Caco-2 (cell line): Measurements from ENCODE around the gene COX6B1. TPM values are rescaled to one million over a fixed set of nuclear protein-coding genes. Genes with fewer than 3 reads are reported as not detected.
A peak's percentile ranks its signal among the peaks of the same experiment; 100 is the strongest.

Source experiments
- BruUV-seq: library from RNA; stranded (reverse); fragments of 400-500 nt; replicated peaks from 2 replicates; lab custom pipeline; 2021; lab: Mats Ljungman, UMichigan
- CTCF ChIA-PET: fragments of 300-600 bp; sonication (Branson Sonifier 250); formaldehyde crosslinking; loops from one replicate; lab custom pipeline; 2022; ENCODE audit warnings: antibody characterized with exemption; lab: Charles Lee
- POLR2A ChIA-PET: fragments of 300-600 bp; sonication (Branson Sonifier 250); formaldehyde crosslinking; loops from one replicate; lab custom pipeline; 2022; ENCODE audit warnings: antibody characterized with exemption; lab: Charles Lee
- DNase-seq, 2 experiments: peaks; one replicate each; pipeline versions ENCODE4 v3.0.0 to v3.0.0-alpha.2; 2020 to 2022
- H3K27me3 ChIP-seq: replicated peaks from 2 replicates; pipeline ENCODE4 v1.6.0; 2011; ENCODE audit warnings: low read length; ENCODE audit not compliant: control insufficient read depth, insufficient read depth
- H3K36me3 ChIP-seq: 2 replicates; pipeline ENCODE4 v1.5.1; 2011; ENCODE audit warnings: low read length; ENCODE audit not compliant: control insufficient read depth, insufficient read depth
- H3K4me1 ChIP-seq: fragments of 250-450 bp; sonication (Bioruptor Pico); 2 replicates; pipeline ENCODE4 v1.5.1; 2020; ENCODE audit warnings: mild to moderate bottlenecking
- H3K4me3 ChIP-seq: 2 replicates; pipeline ENCODE4 v1.5.1; 2011; ENCODE audit warnings: low read depth, mild to moderate bottlenecking, control low read depth, low read length
- H3K9me3 ChIP-seq: fragments of 250-450 bp; sonication (Bioruptor Pico); 2 replicates; pipeline ENCODE4 v1.5.1; 2020; ENCODE audit warnings: mild to moderate bottlenecking, moderate library complexity
- H3K27ac Mint-ChIP-seq: one replicate; pipeline ENCODE4 v1.8.0; 2022; ENCODE audit warnings: mixed read lengths; ENCODE audit not compliant: unreplicated experiment
- H3K27me3 Mint-ChIP-seq: one replicate; pipeline ENCODE4 v1.8.0; 2022; ENCODE audit warnings: mixed read lengths; ENCODE audit not compliant: insufficient read depth, unreplicated experiment
- H3K36me3 Mint-ChIP-seq: one replicate; pipeline ENCODE4 v1.8.0; 2022; ENCODE audit warnings: mild to moderate bottlenecking, mixed read lengths; ENCODE audit not compliant: insufficient read depth, unreplicated experiment
- H3K4me1 Mint-ChIP-seq: one replicate; pipeline ENCODE4 v1.8.0; 2022; ENCODE audit warnings: low read depth, mixed read lengths; ENCODE audit not compliant: unreplicated experiment
- H3K4me3 Mint-ChIP-seq: one replicate; pipeline ENCODE4 v1.8.0; 2022; ENCODE audit warnings: mild to moderate bottlenecking, moderate library complexity, mixed read lengths; ENCODE audit not compliant: unreplicated experiment
- H3K9me3 Mint-ChIP-seq: one replicate; pipeline ENCODE4 v1.8.0; 2022; ENCODE audit warnings: mixed read lengths; ENCODE audit not compliant: unreplicated experiment
- intact Hi-C: fragments of 100-400 bp; cut with micrococcal nuclease; formaldehyde crosslinking; loops from one replicate; pipeline ENCODE4 v1.10.0; 2022; ENCODE audit not compliant: unreplicated experiment
- total RNA-seq: library from RNA; stranded (reverse); gene quantifications from 2 replicates; pipeline ENCODE4 v1.2.3, GENCODE V29; 2022
- TF ChIP-seq, protein P1 (sequence below), 2 experiments: fragments of 200-600 bp in 1 of 2; IDR thresholded peaks; 1 replicate in 1 of 2; 2 replicates in 1 of 2; pipeline versions ENCODE4 v1.5.1 to v1.8.0; 2011 to 2022; ENCODE audit warnings: antibody characterized with exemption in 1 of 2, control low read depth in 1 of 2, inconsistent platforms in 1 of 2, low read depth in 1 of 2, low read length in 1 of 2, mild to moderate bottlenecking in 1 of 2, moderate library complexity in 1 of 2; ENCODE audit not compliant: insufficient read depth in 1 of 2, severe bottlenecking in 1 of 2, unreplicated experiment in 1 of 2

COX6B1 gene
- total RNA-seq, 1 experiment from 2014 or later, result 551 TPM

DNA sequence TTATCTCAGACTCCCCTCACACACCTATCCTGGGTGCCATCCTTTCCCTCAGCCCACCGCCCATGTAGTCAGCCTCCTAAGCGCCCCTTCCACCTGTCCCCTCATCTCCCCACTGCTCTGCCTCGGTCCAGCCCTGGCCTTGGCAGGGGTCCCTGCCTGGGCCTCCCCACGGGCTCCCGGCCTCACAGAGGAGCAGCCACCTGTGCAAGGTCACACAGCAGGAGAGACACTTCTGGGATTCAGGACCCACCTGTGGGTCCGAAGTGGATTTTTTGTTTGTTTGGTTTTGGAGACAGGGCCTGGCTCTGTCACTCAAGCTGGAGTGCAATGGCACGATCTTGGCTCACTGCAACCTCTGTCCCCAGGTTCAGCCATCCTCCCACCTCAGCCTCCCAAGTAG lies 17.5 kb downstream of the COX6B1 start:
- intact Hi-C loops, result no loop called here
- H3K27ac Mint-ChIP-seq, result no peak overlapping the region
- DNase-seq, result no peak
- H3K27me3 Mint-ChIP-seq, result peaks cover 5% of the 10 kb centered on the region
- H3K4me3 Mint-ChIP-seq, result no peak overlapping the region
- BruUV-seq, result no TSS peak
- Histone ChIP-seq H3K9me3 (no peaks in the 10 kb centered on the region), H3K4me1 (peaks cover 3% of the 10 kb centered on the region; the same call in 1 of the 2 replicates), H3K27me3 (no peaks in the 10 kb centered on the region), H3K4me3 (no peak overlapping the region), H3K36me3 (no peaks in the 10 kb centered on the region)
- POLR2A ChIA-PET, result no interaction called here
- TF ChIP-seq, protein P1, sequence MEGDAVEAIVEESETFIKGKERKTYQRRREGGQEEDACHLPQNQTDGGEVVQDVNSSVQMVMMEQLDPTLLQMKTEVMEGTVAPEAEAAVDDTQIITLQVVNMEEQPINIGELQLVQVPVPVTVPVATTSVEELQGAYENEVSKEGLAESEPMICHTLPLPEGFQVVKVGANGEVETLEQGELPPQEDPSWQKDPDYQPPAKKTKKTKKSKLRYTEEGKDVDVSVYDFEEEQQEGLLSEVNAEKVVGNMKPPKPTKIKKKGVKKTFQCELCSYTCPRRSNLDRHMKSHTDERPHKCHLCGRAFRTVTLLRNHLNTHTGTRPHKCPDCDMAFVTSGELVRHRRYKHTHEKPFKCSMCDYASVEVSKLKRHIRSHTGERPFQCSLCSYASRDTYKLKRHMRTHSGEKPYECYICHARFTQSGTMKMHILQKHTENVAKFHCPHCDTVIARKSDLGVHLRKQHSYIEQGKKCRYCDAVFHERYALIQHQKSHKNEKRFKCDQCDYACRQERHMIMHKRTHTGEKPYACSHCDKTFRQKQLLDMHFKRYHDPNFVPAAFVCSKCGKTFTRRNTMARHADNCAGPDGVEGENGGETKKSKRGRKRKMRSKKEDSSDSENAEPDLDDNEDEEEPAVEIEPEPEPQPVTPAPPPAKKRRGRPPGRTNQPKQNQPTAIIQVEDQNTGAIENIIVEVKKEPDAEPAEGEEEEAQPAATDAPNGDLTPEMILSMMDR (IDR thresholded peaks at IDR 0.05; ENCODE audit: insufficient read depth in 1 of 2, low read depth in 1 of 2, low read length in 1 of 2, severe bottlenecking in 1 of 2, unreplicated experiment in 1 of 2), result no peak
- no peaks in the 10 kb centered on the region for H3K9me3 Mint-ChIP-seq
- H3K4me1 Mint-ChIP-seq, result peaks cover 6% of the 10 kb centered on the region
- H3K36me3 Mint-ChIP-seq, result peaks cover 26% of the 10 kb centered on the region
- CTCF ChIA-PET, result interaction anchor here (0.7 kb wide), 1 partner anchor 23 kb away, joined by 3 read pairs; no protein-coding TSS in a partner anchor

DNA sequence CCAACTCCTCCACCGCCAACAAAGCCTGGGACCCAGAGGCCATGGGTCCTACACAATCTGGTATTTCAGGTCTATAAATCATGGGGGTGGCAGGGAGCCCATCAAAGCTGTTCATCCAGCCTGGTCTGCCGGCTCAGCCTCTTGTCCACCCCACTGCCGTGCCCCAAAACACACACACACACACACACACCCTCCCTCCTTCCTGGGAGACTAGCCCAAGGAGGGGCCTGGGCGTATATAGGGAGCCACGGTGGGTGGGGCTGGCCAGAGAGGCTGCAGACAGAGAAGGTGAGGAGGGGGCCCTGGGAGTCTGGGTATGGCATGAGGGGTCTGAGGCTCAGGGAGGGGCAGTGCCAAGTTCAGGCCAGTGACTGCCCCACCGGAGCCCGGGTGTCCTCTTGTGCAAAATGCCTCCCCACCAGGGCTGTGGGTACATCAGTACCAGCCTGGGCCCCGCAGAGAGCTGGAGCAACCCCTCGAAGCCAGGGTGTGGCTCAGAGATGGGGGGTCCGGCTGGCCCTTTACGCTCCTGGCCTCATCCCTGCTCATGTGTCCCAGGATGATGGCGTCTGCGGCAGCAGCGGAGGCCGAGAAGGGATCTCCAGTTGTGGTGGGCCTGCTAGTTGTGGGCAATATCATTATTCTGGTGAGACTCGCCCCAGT lies 18.3 kb downstream of the COX6B1 start, which contains the start of gene UPK1A:
Gene UPK1A (plus strand): TSS at position 267 of the 663 bp plus-strand sequence. CDS start 296 bp downstream, at position 563.
- H3K4me3 Mint-ChIP-seq, result no peak within 1 kb of the TSS
- no TSS peak for BruUV-seq
- Histone ChIP-seq H3K27me3 (no peaks in the 10 kb centered on the region), H3K36me3 (no peaks in the 10 kb centered on the region), H3K4me1 (peaks cover 3% of the 10 kb centered on the region; the same call in 1 of the 2 replicates), H3K9me3 (no peaks in the 10 kb centered on the region), H3K4me3 (no peak within 1 kb of the TSS)
- TF ChIP-seq, protein P1 (IDR thresholded peaks at IDR 0.05; ENCODE audit: insufficient read depth in 1 of 2, low read depth in 1 of 2, low read length in 1 of 2, severe bottlenecking in 1 of 2, unreplicated experiment in 1 of 2), result no peak
- peaks cover 5% of the 10 kb centered on the region for H3K27me3 Mint-ChIP-seq
- H3K9me3 Mint-ChIP-seq, result no peaks in the 10 kb centered on the region
- intact Hi-C loops, result no loop called here
- ChIA-PET POLR2A (no interaction called here), CTCF (no interaction called here)
- H3K4me1 Mint-ChIP-seq, result peaks cover 6% of the 10 kb centered on the region
- H3K27ac Mint-ChIP-seq, result no peak within 1 kb of the TSS
- peak in 1 of 2 experiments; percentile 30 for DNase-seq
- H3K36me3 Mint-ChIP-seq, result peaks cover 19% of the 10 kb centered on the region

DNA sequence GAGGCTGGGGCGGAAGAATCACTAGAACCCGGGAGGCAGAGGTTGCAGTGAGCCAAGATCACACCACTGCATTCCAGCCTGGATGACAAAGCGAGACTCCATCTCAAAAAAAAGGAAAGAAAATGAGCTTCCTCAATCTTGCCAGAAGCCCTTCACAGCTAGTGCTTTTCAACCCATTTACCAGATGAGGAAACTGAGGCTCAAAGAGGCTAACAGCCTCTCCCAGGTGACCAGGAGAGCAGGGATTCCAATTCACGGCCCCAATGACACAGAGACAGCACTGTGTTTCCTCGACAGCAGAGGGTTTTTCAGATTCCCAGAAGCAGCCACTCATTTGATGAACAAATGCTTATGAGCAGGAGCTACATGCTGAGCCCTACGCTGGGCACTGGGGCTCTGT lies 21.4 kb downstream of the COX6B1 start:
- no TSS peak for BruUV-seq
- intact Hi-C loops, result no loop called here
- peaks cover 9% of the 10 kb centered on the region; the same call in 1 of the 2 replicates for H3K4me1 ChIP-seq
- H3K27me3 Mint-ChIP-seq, result peaks cover 5% of the 10 kb centered on the region
- no peak overlapping the region for H3K4me3 ChIP-seq
- H3K36me3 Mint-ChIP-seq, result no peaks in the 10 kb centered on the region
- no peaks in the 10 kb centered on the region for H3K36me3 ChIP-seq
- no peaks in the 10 kb centered on the region for H3K9me3 ChIP-seq
- no peak for DNase-seq
- no peaks in the 10 kb centered on the region for H3K27me3 ChIP-seq
- POLR2A ChIA-PET, result no interaction called here
- H3K27ac Mint-ChIP-seq, result no peak overlapping the region
- H3K4me1 Mint-ChIP-seq, result peaks cover 22% of the 10 kb centered on the region
- CTCF ChIA-PET, result no interaction called here
- no peaks in the 10 kb centered on the region for H3K9me3 Mint-ChIP-seq
- H3K4me3 Mint-ChIP-seq, result no peak overlapping the region
- TF ChIP-seq, protein P1 (IDR thresholded peaks at IDR 0.05; ENCODE audit: insufficient read depth in 1 of 2, low read depth in 1 of 2, low read length in 1 of 2, severe bottlenecking in 1 of 2, unreplicated experiment in 1 of 2), result no peak
